HS-5 (cell line): ENCODE measurements around the gene WWC2.
"Not testable (repeated sequence)": the region's sequence is repeated elsewhere in the genome, so short reads cannot be mapped to it uniquely, and the experiment has no call there.

ENCODE experiments used
- DNase-seq: peaks from one replicate; pipeline ENCODE4 v3.0.0-alpha.2; 2012; ENCODE audit warnings: low read depth

Gene WWC2

DNA sequence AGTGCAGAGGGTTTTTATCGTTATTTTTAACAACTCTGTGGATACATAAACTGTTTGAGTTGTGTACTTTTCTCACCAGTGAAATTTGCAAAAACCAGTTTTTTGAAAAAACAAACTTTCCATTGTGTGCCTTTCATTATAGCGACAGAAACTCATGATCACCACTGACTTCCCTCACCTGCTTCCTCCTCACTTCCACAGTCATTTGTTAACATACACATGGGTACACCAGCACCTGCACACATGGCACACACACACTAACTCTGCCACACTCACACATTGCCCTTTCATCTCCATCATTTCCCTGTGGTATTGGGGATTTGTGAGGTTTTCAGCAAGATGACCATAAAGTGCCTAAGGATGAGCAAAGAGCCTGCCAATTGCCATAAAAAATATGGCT, 200.4 kb downstream of the WWC2 start:
- no peak for DNase-seq

DNA sequence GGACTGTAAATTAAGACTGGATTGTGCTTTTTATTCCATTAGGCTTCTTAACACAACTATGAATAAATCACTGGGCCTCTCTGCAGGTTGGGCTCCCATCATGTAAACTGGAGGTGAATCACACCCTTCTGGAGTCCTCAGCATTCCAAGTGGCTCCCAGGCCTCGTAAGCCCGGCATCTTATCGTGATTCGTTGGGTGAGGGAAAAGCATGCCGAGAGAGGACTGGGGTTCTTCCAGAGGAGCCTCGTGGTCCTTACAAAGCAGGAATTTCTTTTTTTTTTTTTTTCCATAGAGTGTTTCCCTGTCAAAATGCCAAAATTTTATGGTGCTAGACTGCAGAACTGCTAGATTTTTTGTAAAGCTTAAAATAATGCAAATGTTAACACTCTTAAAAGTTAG, 201.0 kb downstream of the WWC2 start:
- DNase-seq = no peak

DNA sequence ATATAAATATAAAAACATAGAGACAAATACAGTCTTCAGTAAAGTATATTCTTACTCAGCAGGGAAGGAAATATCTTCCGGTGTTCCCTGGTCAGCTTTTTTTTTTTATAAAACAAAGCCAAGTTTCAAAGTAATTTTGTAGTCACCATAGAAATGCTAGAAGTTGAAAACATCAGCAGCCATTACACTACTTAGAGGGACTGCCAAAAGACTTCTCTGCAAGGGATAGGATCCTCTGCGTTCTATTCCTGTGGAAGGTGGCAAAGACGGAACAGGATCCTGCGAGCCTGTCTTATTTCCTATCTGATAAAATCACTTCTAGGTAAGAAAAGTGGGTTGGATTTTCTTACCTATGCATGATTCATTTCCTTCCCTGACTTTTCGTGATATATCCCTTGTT, 201.6 kb downstream of the WWC2 start:
- no peak for DNase-seq

DNA sequence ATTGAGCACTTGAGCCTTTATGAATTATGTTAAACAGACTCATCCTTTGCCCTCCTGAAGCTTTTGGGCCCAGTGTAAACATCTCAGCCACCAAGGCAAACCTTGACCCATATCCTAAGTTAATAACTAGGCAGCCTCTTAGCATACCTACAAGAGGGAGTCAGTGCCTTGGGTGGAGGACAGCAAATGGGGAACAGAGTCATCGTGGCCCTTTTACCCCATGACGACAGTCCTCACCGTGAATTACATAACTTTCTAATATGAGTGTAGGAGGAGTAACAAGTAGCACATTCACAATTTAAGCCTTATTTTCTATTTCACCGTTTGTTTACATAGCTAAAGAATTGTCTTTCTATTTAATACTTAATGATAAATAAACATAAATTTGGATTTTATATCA, 204.2 kb downstream of the WWC2 start:
- no peak for DNase-seq

DNA sequence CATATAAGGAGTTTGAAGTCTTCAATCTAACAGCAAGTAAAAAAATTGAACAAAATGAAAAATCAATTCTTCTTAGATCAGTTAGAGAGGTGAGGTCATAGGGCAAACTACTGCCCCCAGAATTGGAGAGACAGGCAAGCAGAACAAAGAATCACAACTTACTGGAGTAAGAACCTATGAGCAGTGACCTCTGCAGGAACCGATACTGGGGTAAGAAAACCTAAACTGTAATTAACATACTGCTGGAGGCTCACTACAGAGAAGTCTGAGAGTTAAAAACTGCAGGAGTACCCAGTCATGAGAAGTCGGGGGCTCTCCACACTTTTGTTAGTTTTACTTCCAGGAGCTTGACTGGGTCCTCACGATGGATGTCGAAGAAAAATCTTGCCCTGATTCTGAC, 205.0 kb downstream of the WWC2 start:
- DNase-seq = no peak

- DNase-seq = no peak
Measured at GRCh38 chr4:183304538-183304937, 205.5 kb downstream of the WWC2 start.

GRCh38 chr4:183306811-183307210, 207.8 kb downstream of the WWC2 start:
- no peak for DNase-seq

DNA sequence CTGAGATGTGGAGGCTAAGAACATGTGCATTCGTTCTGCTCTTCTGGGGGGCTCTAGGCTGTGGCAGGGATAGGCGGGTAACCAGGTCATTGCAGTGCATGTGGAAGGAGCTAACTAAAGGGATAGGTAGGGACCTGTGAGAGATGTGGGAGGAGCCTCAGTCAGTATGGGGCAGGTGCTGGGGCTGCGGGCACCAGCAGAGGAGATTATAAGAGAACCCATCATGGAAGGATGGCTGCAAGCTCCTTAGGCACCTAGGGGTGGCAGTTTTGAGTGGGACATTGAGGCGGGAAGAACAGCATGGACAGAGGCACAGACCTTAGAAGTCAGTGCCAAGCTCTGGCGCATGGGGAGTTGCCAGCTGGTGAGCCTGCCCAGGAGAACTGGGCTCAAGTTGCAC, 213.8 kb downstream of the WWC2 start:
- DNase-seq = no peak

GRCh38 chr4:183314336-183314735, 215.3 kb downstream of the WWC2 start:
- DNase-seq = no peak

DNA sequence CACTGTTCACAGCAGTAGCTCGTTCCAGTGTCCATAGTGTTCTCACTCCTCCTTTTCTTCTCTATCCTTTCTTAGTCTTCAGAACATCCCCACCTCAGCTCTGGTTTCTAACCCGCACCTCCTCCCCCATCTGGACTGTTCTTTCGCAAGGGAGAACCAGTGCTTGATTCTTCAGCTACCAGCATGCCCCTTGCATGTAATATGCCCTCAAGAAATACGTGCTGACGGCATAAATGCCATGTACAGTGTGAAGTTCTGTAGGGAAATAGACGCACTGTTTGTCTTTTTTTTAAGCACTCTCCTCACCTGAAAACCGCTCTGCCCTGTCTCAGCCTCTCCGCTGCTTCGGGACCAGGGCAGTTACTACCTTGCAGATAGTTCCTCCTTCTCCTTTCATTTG, 215.7 kb downstream of the WWC2 start:
- no peak for DNase-seq

GRCh38 chr4:183318656-183319055, 219.6 kb downstream of the WWC2 start:
- DNase-seq = no peak

- DNase-seq = no peak
Measured at GRCh38 chr4:183320211-183321059, 221.4 kb downstream of the WWC2 start, which contains the start of gene CLDN22. Gene CLDN22, minus strand, starts transcription at chr4:183320276. Its CDS starts 58 bp downstream, at chr4:183320218.

DNA sequence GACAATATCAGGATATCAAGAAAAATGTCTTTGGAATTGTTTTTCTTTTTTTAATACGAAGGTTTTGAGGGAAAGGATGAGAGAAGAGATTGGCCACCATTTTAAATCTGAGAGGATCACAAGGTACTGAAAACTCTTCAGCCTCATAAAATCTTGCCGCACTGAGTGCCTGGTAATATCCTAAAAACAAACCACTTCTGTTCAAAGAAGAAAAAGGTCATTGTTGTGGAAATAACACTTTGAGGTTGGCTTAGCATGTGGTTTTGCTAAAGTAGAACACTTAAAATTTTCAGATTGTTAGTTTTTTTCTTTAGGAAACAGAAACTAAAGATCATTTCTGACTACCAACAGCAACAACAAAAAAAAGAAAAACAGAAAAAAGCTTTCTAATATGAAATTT, 222.0 kb downstream of the WWC2 start:
- no peak for DNase-seq

DNA sequence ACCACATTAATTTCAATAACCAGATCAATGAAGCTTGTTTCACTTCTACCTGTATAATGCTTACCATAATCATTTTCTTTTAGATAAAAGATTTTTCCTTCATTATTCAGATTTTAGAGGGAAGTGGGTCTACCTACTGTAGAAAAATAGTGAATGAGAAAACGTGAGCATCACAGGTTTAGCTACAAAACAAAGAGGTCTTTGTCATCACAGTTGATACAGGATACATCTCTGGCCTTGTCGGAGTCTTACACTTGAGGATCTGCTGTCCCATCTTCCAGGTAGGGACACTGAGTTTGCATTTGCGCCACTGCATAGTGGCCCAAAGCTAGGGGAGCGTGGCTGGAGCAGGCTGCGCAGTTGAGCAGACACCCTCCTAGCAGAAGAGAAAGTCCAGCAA, 222.5 kb downstream of the WWC2 start:
- DNase-seq = no peak

- DNase-seq = no peak
Measured at GRCh38 chr4:183322326-183322725, 223.3 kb downstream of the WWC2 start, which contains the start of gene CLDN24. Gene CLDN24, minus strand, starts transcription at chr4:183322426. Its CDS starts 0 bp downstream, at chr4:183322426.

GRCh38 chr4:183323295-183323694, 224.2 kb downstream of the WWC2 start:
- DNase-seq = no peak

- not testable (repeated sequence) for DNase-seq
Measured at GRCh38 chr4:183324056-183324455, 225.0 kb downstream of the WWC2 start.

DNA sequence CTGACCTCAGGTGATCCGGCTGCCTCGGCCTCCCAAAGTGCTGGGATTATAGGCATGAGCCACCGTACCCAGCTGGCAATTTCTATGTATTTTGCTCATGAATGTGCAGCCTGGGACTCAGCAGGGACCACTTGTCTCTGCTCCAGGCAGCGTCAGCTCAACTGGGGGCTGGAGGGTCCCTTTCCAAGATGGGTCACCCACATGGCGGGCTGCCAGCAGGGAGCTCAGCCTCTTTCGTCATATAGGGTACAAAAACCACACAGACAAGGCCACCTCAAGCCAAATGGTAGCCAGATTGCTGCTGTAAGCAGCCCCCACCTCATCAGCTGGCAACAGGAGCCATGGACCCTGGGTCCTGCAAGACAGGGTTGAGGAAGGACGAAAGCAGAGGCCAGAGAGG, 225.6 kb downstream of the WWC2 start:
- no peak for DNase-seq

DNA sequence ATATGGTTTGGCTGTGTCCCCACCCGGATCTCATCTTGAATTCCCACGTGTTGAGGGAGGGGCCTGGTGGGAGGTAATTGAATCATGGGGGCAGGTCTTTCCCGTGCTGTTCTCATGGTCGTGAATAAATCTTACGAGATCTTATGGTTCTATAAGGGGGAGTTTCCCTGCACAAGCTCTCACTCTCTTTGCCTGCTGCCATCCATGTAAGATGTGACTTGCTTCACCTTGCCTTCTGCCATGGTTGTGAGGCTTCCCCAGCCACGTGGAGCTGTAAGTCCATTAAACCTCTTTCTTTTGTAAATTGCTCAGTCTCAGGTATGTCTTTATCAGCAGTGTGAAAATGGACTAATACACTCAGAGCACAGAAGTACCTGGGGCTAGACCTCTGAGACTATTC, 227.3 kb downstream of the WWC2 start:
- DNase-seq = not testable (repeated sequence)

DNA sequence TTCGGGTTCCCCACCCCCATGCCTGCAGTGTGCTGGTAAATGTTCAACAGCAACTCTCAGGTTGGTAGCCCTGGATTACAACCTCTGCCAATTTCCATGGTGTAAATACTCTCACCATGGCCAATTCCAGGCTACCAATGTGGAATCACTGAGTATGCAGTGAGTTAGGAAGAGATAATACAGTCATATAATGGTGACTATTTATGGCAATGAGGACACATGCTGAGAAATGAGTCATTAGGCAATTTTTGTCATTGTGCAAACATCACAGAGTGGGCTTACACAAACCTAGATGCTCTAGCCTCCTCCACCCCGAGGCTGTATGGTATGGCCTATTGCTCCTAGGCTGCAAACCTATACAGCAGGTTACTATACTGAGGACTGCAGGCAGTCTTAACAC, 227.8 kb downstream of the WWC2 start:
- DNase-seq = no peak

DNA sequence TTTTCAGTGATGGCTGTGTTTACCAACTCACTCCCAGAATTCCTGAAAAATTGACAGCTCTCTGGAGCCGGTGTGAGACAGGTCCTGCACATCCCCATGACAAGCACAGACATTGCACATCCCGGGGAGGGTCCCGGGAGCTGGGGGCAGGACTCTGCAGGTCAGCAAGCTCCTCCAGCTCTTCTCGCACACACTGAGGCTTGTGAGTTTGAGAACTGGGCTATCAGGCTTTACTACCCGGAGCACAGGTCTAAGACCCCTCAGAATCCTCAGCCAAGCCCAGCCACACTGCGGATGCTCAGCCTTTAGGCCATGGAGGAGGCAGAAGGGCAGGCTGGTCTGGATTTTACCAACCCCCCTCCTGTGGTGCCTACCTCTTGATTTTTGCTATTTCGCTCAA, 228.8 kb downstream of the WWC2 start:
- DNase-seq = no peak

DNA sequence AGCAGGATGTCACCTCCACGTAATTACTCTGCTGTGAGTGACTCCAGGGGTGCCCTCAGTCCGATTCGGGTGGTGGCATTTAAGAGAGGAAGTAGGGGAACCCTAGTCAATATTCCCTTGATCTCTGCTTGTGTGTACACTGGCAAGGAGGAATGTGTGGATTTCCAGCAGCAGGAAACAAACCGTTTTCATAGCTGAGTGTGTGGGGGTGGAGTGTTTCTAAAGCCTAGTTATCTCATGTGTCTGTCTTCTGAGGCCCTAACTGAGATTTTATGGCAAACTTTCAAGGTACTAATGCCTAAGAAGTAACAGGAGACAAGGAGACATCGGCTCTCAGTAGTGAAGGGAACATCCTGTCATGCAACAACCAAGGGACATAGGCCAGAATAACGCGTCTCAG, 229.8 kb downstream of the WWC2 start:
- DNase-seq = no peak

GRCh38 chr4:183329244-183329643, 230.2 kb downstream of the WWC2 start:
- DNase-seq = no peak
